ENCODE data around the gene NLRP9. TPM values are rescaled to one million over a fixed set of nuclear protein-coding genes. Genes with fewer than 3 reads are reported as not detected.

NLRP9 gene
- total and polyA plus RNA-seq, 2 of the 8 experiments (the other 6 are each of a cell fraction or from before 2014, with no cell fraction given), result not detected

- no peak for TF ChIP-seq SIX5 (IDR thresholded peaks at IDR 0.05; ENCODE audit: low read depth, low read length)
- TF ChIP-seq BRCA1 (IDR thresholded peaks at IDR 0.05; ENCODE audit: low read depth, low read length), result no peak
- TF ChIP-seq FOSL1 (IDR thresholded peaks at IDR 0.05; ENCODE audit: insufficient read depth, low read depth, low read length), result no peak
- no peak for TF ChIP-seq SRF (IDR thresholded peaks at IDR 0.05; ENCODE audit: low read depth, low read length)
- TF ChIP-seq POLR2A (IDR thresholded peaks at IDR 0.05; ENCODE audit: control extremely low read depth in 1 of 2, low read depth in 2 of 2, low read length in 2 of 2), result no peak
These were observed 26.5 kb downstream of the NLRP9 start (continued) for GRCh38 chr19:55711719-55712118.

All from H1 (cell line).